Stomach smooth muscle (tissue), 2 donors: Measurements from ENCODE around the gene RAD9A.
"Not testable (repeated sequence)": the region's sequence is repeated elsewhere in the genome, so short reads cannot be mapped to it uniquely, and the experiment has no call there.

ENCODE experiments used
- H3K27ac ChIP-seq: one replicate; pipeline ENCODE4 v1.7.0; 2013; ENCODE audit warnings: mild to moderate bottlenecking, low read length, inconsistent platforms
- H3K27me3 ChIP-seq, 2 donors: one replicate each; pipeline ENCODE4 v1.7.0; 2013; ENCODE audit warnings: low read length in 2 of 2; ENCODE audit not compliant: insufficient read depth in 2 of 2, control insufficient read depth in 1 of 2
- H3K36me3 ChIP-seq, 2 donors: one replicate each; pipeline ENCODE4 v1.7.0; 2013; ENCODE audit warnings: low read length in 2 of 2; ENCODE audit not compliant: control insufficient read depth in 2 of 2, insufficient read depth in 2 of 2
- H3K4me1 ChIP-seq: one replicate; pipeline ENCODE4 v1.7.0; 2013; ENCODE audit warnings: low read length; ENCODE audit not compliant: control insufficient read depth, insufficient read depth
- H3K4me3 ChIP-seq, 2 donors: one replicate each; pipeline ENCODE4 v1.7.0; 2013; ENCODE audit warnings: low read length in 2 of 2
- H3K9ac ChIP-seq, 2 donors: one replicate each; pipeline ENCODE4 v1.7.0; 2013; ENCODE audit warnings: low read length in 2 of 2, mild to moderate bottlenecking in 1 of 2
- H3K9me3 ChIP-seq, 2 donors: one replicate each; pipeline ENCODE4 v1.7.0; 2013; ENCODE audit warnings: low read length in 2 of 2; ENCODE audit not compliant: control insufficient read depth in 2 of 2
- donor health status: healthy.
- donor health status: Pancreatic carcinoma.

RAD9A gene

GRCh38 chr11:67398661-67399563 lies 7.1 kb downstream of the RAD9A start:
- Histone ChIP-seq H3K4me3 (peak overlapping the region in 1 of 2 donors; percentile 22), H3K36me3 (peaks cover 18 to 22% of the 10 kb centered on the region in 2 donors), H3K9ac (no peak overlapping the region), H3K4me1 (peaks cover 27% of the 10 kb centered on the region), H3K27ac (no peak overlapping the region), H3K27me3 (no peaks in the 10 kb centered on the region), H3K9me3 (no peaks in the 10 kb centered on the region)

GRCh38 chr11:67400251-67400941 lies 8.6 kb downstream of the RAD9A start:
- no peaks in the 10 kb centered on the region for H3K9me3 ChIP-seq
- peaks cover 18 to 22% of the 10 kb centered on the region in 2 donors for H3K36me3 ChIP-seq
- H3K9ac ChIP-seq, result peak overlapping the region; percentile 89 to 90
- H3K4me1 ChIP-seq, result peaks cover 27% of the 10 kb centered on the region
- peaks cover 5 to 9% of the 10 kb centered on the region in 2 donors for H3K27me3 ChIP-seq
- peak overlapping the region; percentile 73 to 88 for H3K4me3 ChIP-seq
- H3K27ac ChIP-seq, result peak overlapping the region; percentile 91

GRCh38 chr11:67400942-67401494 lies 9.2 kb downstream of the RAD9A start:
- peaks cover 18 to 22% of the 10 kb centered on the region in 2 donors for H3K36me3 ChIP-seq
- H3K27ac ChIP-seq, result peak overlapping the region; percentile 91
- peaks cover 27% of the 10 kb centered on the region for H3K4me1 ChIP-seq

GRCh38 chr11:67401495-67402191 lies 9.9 kb downstream of the RAD9A start, which contains the start of gene PPP1CA:
Gene PPP1CA (minus strand): TSS chr11:67401858. CDS start chr11:67401782, 76 bp downstream.
- Histone ChIP-seq H3K9me3 (no peaks in the 10 kb centered on the region), H3K4me1 (peaks cover 27% of the 10 kb centered on the region), H3K27ac (peak within 1 kb of the TSS; percentile 91), H3K4me3 (peak within 1 kb of the TSS; percentile 73 to 88), H3K9ac (peak within 1 kb of the TSS; percentile 89 to 90), H3K27me3 (peaks cover 14 to 17% of the 10 kb centered on the region in 2 donors), H3K36me3 (peaks cover 18 to 22% of the 10 kb centered on the region in 2 donors)

More at GRCh38 chr11:67400942-67401494, 9.2 kb downstream of the RAD9A start:
- Histone ChIP-seq H3K9me3 (no peaks in the 10 kb centered on the region), H3K9ac (peak overlapping the region; percentile 89 to 90), H3K4me3 (peak overlapping the region; percentile 73 to 88), H3K27me3 (peaks cover 10 to 13% of the 10 kb centered on the region in 2 donors)

GRCh38 chr11:67402192-67402839 lies 10.5 kb downstream of the RAD9A start:
- peaks cover 18 to 22% of the 10 kb centered on the region in 2 donors for H3K36me3 ChIP-seq
- H3K27ac ChIP-seq, result peak overlapping the region; percentile 74
- H3K27me3 ChIP-seq, result peaks cover 16 to 21% of the 10 kb centered on the region in 2 donors
- H3K4me1 ChIP-seq, result peaks cover 27% of the 10 kb centered on the region
- peak overlapping the region; percentile 39 to 74 for H3K4me3 ChIP-seq
- not testable (repeated sequence) for H3K9me3 ChIP-seq
- peak overlapping the region; percentile 3 to 73 for H3K9ac ChIP-seq

- Histone ChIP-seq H3K36me3 (peaks cover 11 to 14% of the 10 kb centered on the region in 2 donors), H3K4me1 (peaks cover 27% of the 10 kb centered on the region), H3K27me3 (peaks cover 22 to 29% of the 10 kb centered on the region in 2 donors)
- H3K4me3 ChIP-seq, H3K9ac ChIP-seq, H3K27ac ChIP-seq, H3K9me3 ChIP-seq: not testable (repeated sequence)
These were observed 11.3 kb downstream of the RAD9A start for GRCh38 chr11:67403085-67403484.

GRCh38 chr11:67404515-67405195 lies 12.9 kb downstream of the RAD9A start:
- Histone ChIP-seq H3K9me3 (no peaks in the 10 kb centered on the region), H3K9ac (no peak overlapping the region), H3K27me3 (peaks cover 33 to 44% of the 10 kb centered on the region in 2 donors), H3K36me3 (no peaks in the 10 kb centered on the region), H3K4me3 (peak overlapping the region in 1 of 2 donors; percentile 22), H3K4me1 (peaks cover 18% of the 10 kb centered on the region), H3K27ac (no peak overlapping the region)

GRCh38 chr11:67405196-67405567 lies 13.4 kb downstream of the RAD9A start:
- H3K27ac ChIP-seq, result no peak overlapping the region
- peaks cover 14% of the 10 kb centered on the region for H3K4me1 ChIP-seq
- no peaks in the 10 kb centered on the region for H3K36me3 ChIP-seq
- H3K27me3 ChIP-seq, result peaks cover 37 to 49% of the 10 kb centered on the region in 2 donors
- peak overlapping the region in 1 of 2 donors; percentile 22 for H3K4me3 ChIP-seq
- no peak overlapping the region for H3K9ac ChIP-seq
- H3K9me3 ChIP-seq, result no peaks in the 10 kb centered on the region

- Histone ChIP-seq H3K27me3 (peaks cover 40 to 56% of the 10 kb centered on the region in 2 donors), H3K4me3 (no peak overlapping the region), H3K36me3 (no peaks in the 10 kb centered on the region), H3K9me3 (no peaks in the 10 kb centered on the region), H3K27ac (no peak overlapping the region), H3K9ac (no peak overlapping the region), H3K4me1 (peaks cover 7% of the 10 kb centered on the region)
These were observed 14.0 kb downstream of the RAD9A start for GRCh38 chr11:67405688-67406339.
